ENCODE results near the gene TMEM147.

DNA sequence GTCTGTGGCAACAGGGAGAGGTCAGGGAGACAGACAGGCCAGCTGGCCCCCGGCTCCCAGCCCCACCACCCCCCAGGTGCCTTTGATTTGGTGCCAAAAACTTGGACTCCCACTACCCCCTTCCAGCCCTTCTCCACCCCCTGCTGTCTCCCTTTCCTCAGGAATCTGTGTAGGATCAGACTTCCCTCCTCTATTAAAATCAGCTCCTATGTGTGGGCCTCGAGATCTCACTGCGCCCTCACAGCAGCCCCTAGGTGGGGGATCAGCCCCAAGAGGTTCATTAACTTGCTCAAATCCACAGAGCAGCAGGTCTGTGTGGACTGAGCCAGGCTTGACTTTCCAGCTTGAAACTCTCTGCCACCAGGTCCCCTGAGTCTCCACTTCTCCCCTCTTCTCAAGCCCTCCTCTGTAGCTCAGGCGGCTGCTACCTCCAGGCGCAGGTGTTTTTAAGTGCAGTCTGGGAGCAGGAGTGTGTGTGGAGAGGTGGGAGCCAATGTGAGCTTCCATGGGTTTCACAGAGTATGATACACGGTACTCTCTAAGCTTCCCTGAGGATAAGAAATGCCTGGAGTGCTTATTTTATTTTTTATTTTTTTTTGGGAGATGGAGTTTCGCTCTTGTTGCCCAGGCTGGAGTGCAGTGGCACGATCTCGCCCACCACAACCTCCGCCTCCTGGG is 10.5 kb upstream of the TMEM147 start:
- no peak for TF ChIP-seq POLR2A (IDR thresholded peaks at IDR 0.05)
- TF ChIP-seq, protein P1, sequence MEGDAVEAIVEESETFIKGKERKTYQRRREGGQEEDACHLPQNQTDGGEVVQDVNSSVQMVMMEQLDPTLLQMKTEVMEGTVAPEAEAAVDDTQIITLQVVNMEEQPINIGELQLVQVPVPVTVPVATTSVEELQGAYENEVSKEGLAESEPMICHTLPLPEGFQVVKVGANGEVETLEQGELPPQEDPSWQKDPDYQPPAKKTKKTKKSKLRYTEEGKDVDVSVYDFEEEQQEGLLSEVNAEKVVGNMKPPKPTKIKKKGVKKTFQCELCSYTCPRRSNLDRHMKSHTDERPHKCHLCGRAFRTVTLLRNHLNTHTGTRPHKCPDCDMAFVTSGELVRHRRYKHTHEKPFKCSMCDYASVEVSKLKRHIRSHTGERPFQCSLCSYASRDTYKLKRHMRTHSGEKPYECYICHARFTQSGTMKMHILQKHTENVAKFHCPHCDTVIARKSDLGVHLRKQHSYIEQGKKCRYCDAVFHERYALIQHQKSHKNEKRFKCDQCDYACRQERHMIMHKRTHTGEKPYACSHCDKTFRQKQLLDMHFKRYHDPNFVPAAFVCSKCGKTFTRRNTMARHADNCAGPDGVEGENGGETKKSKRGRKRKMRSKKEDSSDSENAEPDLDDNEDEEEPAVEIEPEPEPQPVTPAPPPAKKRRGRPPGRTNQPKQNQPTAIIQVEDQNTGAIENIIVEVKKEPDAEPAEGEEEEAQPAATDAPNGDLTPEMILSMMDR (IDR thresholded peaks at IDR 0.05) = no peak

Measured in testis (tissue), 2 donors.